Stimulated activated CD4-positive, alpha-beta T cell treated with anti-CD3 and anti-CD28 coated beads, Interleukin-2, amount 100 ng/mL, for 4 hours (primary cell): ENCODE measurements around the gene GPER1.
"Not testable (repeated sequence)": the region's sequence is repeated elsewhere in the genome, so short reads cannot be mapped to it uniquely, and the experiment has no call there.

Experiments used
- DNase-seq: peaks from one replicate; pipeline ENCODE4 v3.0.0-alpha.2; 2020; ENCODE audit warnings: low read depth

Gene GPER1

GRCh38 chr7:1121476-1121875 lies 33.6 kb downstream of the GPER1 start:
- no peak for DNase-seq

- DNase-seq = no peak
Measured at GRCh38 chr7:1121886-1122831, 34.2 kb downstream of the GPER1 start.

DNA sequence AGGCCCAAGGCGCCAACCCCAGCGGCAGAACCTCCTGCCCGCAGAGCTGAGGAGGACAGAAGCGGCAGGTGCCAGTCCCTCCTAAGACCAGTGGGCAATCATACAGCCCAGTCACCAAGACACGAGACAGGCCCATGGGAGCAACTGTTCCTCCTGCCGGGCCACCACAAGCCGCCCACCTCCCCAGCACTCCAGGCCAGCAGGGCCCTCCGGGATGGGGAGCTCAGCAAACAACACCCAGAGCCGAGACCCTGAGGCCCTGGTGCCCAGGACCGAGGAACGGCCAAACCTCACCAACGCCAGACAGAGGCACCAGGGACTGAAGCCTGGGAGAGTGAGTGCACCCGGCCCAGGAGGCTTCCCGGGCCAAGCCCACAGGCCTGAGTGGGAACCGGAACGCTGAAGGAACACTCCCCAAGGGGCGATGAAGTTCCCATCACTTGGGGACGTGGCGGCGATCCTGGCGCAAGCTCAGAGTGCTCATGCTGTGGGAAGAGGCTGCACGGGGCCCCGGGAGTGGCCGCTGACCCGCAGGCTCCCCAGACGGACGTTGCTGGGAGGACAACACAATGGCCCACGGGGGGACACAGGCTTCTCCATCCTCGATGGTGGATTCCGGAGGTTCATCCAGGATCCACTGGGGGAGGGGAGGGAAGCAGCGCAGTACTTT lies 35.1 kb downstream of the GPER1 start:
- no peak for DNase-seq

DNA sequence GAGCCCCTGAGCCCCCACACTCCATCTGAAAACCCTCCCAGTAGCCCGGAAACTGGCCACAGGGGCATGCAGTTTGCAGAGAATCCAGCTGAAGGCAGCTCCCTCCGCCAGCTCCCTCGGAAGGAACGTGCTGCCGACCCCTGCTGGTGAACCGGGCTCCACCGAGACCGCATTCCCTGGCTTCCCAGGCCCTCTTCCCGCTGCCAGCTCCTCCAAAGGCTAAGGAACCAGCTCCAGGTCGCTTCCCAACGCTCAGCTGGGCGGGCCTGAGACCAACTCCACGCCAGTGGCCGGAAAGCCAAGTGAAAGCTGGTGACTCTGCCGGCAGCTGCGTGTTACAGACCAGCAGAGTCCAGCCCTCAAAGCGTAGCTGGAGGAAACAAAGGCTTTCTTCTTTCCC lies 35.8 kb downstream of the GPER1 start:
- no peak for DNase-seq

DNA sequence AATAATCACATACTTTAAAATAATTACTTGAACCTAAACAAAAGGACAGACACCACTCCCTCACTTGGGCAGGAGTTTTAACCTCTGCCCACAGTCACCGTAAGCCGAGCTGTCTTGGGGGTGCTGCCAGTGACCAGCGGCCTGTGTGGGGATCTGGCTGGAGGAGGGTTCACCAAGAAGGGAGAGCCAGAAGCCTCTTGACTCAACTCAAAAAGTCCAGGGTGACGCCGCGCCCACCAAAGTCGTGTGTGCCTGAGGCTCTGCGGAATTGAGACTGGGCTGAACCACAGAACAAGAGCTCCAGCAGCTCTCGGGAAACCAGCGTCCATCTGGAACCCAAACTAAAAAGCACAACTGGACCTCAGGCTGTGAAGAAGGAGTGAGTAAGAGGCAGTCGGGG lies 36.3 kb downstream of the GPER1 start:
- no peak for DNase-seq

- no peak for DNase-seq
Measured at GRCh38 chr7:1124816-1125602, 37.1 kb downstream of the GPER1 start.

GRCh38 chr7:1125603-1125969 lies 37.7 kb downstream of the GPER1 start:
- DNase-seq = no peak

DNA sequence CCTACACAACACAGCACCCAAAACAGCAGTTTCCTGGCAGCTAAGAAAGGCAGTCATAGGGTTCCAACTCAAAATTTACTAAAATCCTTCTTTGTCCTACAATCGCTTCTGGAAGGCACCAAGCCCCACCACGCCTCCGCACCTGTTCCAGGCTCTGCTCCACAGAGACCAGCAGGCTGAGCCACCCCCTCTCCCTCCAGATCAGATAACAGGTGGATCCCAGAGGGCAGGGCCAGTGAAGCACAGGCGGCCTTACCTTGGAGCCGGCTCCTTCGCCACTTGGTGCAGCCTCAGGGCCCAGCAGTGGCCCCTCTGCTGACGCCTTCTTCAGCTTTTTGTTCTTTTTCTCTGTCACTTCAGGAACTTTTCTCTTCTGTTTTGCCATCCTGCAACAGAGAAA lies 39.1 kb downstream of the GPER1 start:
- DNase-seq = no peak

DNA sequence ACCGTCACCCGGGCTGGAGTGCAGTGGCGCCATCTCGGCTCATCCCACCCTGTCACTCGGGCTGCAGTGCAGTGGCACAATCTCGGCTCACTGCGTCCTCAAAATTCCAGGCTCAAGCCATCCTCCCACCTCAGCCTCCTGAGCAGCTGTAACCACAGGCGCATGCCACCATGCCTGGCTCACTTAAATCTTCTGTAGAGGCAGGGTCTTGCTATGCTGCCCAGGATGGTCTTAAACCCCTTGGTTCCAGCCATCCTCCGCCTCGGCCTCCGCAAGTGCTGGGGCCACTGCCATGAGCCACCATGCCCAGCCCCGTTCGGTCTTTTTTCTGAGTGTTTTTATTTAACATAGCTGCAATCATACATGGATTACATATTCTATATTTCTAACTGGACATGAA lies 41.5 kb downstream of the GPER1 start:
- DNase-seq = no peak

- no peak for DNase-seq
Measured at GRCh38 chr7:1130021-1130990, 42.4 kb downstream of the GPER1 start.

DNA sequence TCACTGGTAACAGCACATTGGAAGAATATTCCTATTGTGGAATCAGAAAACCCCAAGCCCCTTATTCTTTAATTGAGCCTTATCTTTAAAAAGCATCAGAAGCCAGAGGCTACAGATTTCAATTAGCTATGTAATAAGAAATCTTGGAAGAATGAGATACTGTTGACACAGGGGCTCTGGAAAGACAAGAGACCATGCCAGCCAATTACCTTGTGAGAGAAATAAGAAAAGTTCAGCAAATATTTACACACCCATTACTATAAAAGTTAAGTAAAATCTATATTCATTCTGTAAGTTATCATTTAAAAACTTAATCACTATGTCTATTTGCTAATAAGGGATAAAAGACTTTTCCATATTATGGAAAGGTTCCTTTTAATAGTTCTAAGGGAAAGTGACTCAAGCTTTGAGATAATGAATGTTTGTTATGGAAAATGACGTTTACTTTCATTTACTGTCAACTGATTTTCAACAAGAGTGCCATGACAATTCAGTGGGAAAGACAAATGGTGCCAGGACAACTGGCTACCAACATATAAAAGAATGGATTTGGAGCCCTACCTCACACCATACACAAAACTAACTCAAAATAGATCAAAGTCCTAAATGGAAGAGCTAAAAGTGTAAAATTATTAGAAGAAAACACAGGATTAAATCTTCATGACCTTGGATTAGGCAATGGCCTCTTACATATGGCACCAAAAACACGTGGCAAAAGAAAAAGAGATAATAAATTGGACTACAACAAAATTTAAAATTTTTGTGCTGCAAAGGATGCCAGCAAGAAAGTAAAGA lies 43.8 kb downstream of the GPER1 start:
- no peak for DNase-seq

DNA sequence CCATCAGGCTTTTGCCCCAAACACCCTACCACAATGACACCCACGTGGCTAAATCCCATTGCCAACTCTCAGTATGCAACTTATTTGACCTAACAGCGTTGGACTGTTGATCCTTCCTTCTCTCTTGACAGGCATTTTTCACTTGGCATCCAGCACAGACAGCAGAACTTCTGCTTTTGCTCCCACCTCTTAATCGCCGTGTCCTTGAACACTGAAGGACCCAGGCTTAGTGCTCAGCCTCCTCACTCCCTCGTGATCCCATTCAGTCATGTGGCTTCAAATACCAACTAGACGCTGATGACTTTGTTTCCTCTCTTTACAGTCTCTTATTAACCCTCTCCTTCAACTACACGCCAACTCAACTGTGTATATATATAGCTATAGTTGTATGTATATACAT lies 47.0 kb downstream of the GPER1 start:
- DNase-seq = no peak

DNA sequence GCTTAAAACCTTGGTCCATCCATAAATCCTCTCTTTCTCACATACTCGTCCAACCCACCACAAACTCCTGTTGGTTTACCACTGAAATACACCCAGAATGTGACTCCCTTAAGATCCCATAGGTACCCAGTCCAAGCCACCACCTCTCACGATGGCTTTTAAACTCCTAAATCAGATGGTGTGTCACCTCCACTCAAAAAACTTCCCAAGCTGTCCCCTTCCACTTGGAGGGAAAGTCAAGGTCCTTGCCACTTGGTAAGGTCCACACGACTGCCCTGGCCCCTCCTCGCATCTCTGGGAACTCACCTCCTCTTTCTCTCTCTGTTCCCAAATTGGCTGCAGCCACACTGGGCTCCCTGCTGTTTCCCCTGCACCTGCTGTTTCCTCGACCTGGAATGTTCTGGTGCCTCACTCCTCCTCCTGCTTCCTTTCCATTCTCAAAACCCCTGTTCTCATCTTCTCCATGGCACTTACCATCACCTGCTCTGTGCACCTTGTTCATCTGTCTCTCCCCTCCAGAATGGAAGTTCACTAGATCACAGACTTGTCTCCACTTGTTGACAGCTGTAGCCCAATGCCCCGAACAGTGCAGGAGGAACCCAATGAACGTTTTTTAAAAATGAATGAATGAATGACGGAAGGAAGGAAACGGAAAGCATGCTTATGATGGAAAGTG lies 49.1 kb downstream of the GPER1 start:
- DNase-seq = no peak

- no peak for DNase-seq
Measured at GRCh38 chr7:1137517-1138167, 49.7 kb downstream of the GPER1 start.

- DNase-seq = no peak
Measured at GRCh38 chr7:1140476-1141104, 52.7 kb downstream of the GPER1 start.

- no peak for DNase-seq
Measured at GRCh38 chr7:1141651-1142050, 53.7 kb downstream of the GPER1 start.

GRCh38 chr7:1142051-1142635 lies 54.2 kb downstream of the GPER1 start:
- no peak for DNase-seq

- not testable (repeated sequence) for DNase-seq
Measured at GRCh38 chr7:1143031-1143430, 55.1 kb downstream of the GPER1 start.
